Astrocyte (in vitro differentiated cells and primary cell): ENCODE data around the gene KMT5C. TPM values are rescaled to one million over a fixed set of nuclear protein-coding genes. Genes with fewer than 3 reads are reported as not detected.

Experiments
- DNase-seq: peaks from one replicate; pipeline ENCODE4 v3.0.0-alpha.2; 2010; ENCODE audit warnings: low read depth
- FAIRE-seq: peaks from 2 replicates; lab custom pipeline; 2011; peaks lifted over from hg19 to GRCh38; lab: Jason Lieb, UNC
- H2AFZ ChIP-seq: 2 replicates; pipeline ENCODE4 v1.6.0; 2012; ENCODE audit warnings: low read depth, low read length, inconsistent platforms
- H3K27ac ChIP-seq: 2 replicates; pipeline ENCODE4 v1.5.1; 2011; ENCODE audit warnings: low read depth, low read length, inconsistent platforms
- H3K27me3 ChIP-seq: 2 replicates; pipeline ENCODE4 v1.6.0; 2011; ENCODE audit warnings: low read length, inconsistent platforms; ENCODE audit not compliant: insufficient read depth
- H3K36me3 ChIP-seq: 2 replicates; pipeline ENCODE4 v1.5.1; 2011; ENCODE audit warnings: low read length, inconsistent platforms; ENCODE audit not compliant: insufficient read depth
- H3K4me1 ChIP-seq: 2 replicates; pipeline ENCODE4 v1.5.1; 2011; ENCODE audit warnings: low read length, inconsistent platforms; ENCODE audit not compliant: insufficient read depth
- H3K4me2 ChIP-seq: 2 replicates; pipeline ENCODE4 v1.6.0; 2012; ENCODE audit warnings: low read length, inconsistent platforms
- H3K4me3 ChIP-seq: 2 replicates; pipeline ENCODE4 v1.5.1; 2011; ENCODE audit warnings: low read depth, mild to moderate bottlenecking, low read length, inconsistent platforms; ENCODE audit not compliant: insufficient read depth
- H3K79me2 ChIP-seq: 2 replicates; pipeline ENCODE4 v1.6.0; 2012; ENCODE audit warnings: mild to moderate bottlenecking, low read length, inconsistent platforms; ENCODE audit not compliant: insufficient read depth
- H3K9ac ChIP-seq: 2 replicates; pipeline ENCODE4 v1.6.0; 2012; ENCODE audit warnings: mild to moderate bottlenecking, low read length, inconsistent platforms
- H3K9me3 ChIP-seq: 2 replicates; pipeline ENCODE4 v1.5.1; 2012; ENCODE audit warnings: low read depth, mild to moderate bottlenecking, low read length, inconsistent platforms; ENCODE audit not compliant: insufficient read depth
- H4K20me1 ChIP-seq: 2 replicates; pipeline ENCODE4 v1.6.0; 2012; ENCODE audit warnings: low read length, inconsistent platforms; ENCODE audit not compliant: insufficient read depth
- H3K27ac Mint-ChIP-seq: one replicate; pipeline ENCODE4 v1.8.0; 2021; ENCODE audit warnings: mild to moderate bottlenecking, mixed read lengths; ENCODE audit not compliant: unreplicated experiment
- H3K27me3 Mint-ChIP-seq: one replicate; pipeline ENCODE4 v1.8.0; 2021; ENCODE audit warnings: low read depth, mixed read lengths; ENCODE audit not compliant: unreplicated experiment
- H3K36me3 Mint-ChIP-seq: one replicate; pipeline ENCODE4 v1.8.0; 2021; ENCODE audit warnings: low read depth, mixed read lengths; ENCODE audit not compliant: unreplicated experiment
- H3K4me1 Mint-ChIP-seq: one replicate; pipeline ENCODE4 v1.8.0; 2021; ENCODE audit warnings: low read depth, mixed read lengths; ENCODE audit not compliant: unreplicated experiment
- H3K4me3 Mint-ChIP-seq: one replicate; pipeline ENCODE4 v1.8.0; 2021; ENCODE audit warnings: mild to moderate bottlenecking, moderate library complexity, mixed read lengths; ENCODE audit not compliant: unreplicated experiment
- H3K9me3 Mint-ChIP-seq: one replicate; pipeline ENCODE4 v1.8.0; 2021; ENCODE audit warnings: mild to moderate bottlenecking, mixed read lengths; ENCODE audit not compliant: unreplicated experiment
- CTCF ChIP-seq: IDR thresholded peaks from 2 replicates; pipeline ENCODE4 v1.5.1; 2011; ENCODE audit warnings: low read depth, mild to moderate bottlenecking, inconsistent platforms, low read length, moderate library complexity; ENCODE audit not compliant: insufficient read depth
- EZH2 ChIP-seq: IDR thresholded peaks from 2 replicates; pipeline ENCODE4 v1.6.1; 2012; ENCODE audit warnings: mild to moderate bottlenecking, low read length, inconsistent platforms; ENCODE audit not compliant: insufficient read depth
- total RNA-seq: library from RNA; stranded (reverse); gene quantifications from 2 replicates; pipeline ENCODE4 v1.2.1, GENCODE V29; 2021

Gene KMT5C
- total RNA-seq, 1 donor from 2014 or later = 14.6 TPM

GRCh38 chr19:55346725-55347441 lies 7.2 kb downstream of the KMT5C start:
- peaks cover 2% of the 10 kb centered on the region for H3K27me3 ChIP-seq
- peaks cover 3% of the 10 kb centered on the region for H3K9me3 Mint-ChIP-seq
- no peaks in the 10 kb centered on the region for H3K9me3 ChIP-seq
- H3K27ac Mint-ChIP-seq = no peak overlapping the region
- H3K4me3 Mint-ChIP-seq = no peak overlapping the region
- H3K27ac ChIP-seq = no peak overlapping the region
- peaks cover 3% of the 10 kb centered on the region for H3K4me1 ChIP-seq
- TF ChIP-seq EZH2 (no peak), CTCF (no peak)
- no peaks in the 10 kb centered on the region for H3K36me3 ChIP-seq
- H3K4me2 ChIP-seq = no peak overlapping the region
- H3K4me3 ChIP-seq = no peak overlapping the region
- peaks cover 14% of the 10 kb centered on the region for H3K27me3 Mint-ChIP-seq
- peaks cover 15% of the 10 kb centered on the region for H3K36me3 Mint-ChIP-seq
- FAIRE-seq (no peak), DNase-seq (no peak)
- H3K9ac ChIP-seq = no peak overlapping the region
- no peak overlapping the region for H2AFZ ChIP-seq
- H4K20me1 ChIP-seq = no peaks in the 10 kb centered on the region
- H3K79me2 ChIP-seq = no peaks in the 10 kb centered on the region
- peaks cover 13% of the 10 kb centered on the region for H3K4me1 Mint-ChIP-seq

GRCh38 chr19:55347442-55348009 lies 7.8 kb downstream of the KMT5C start:
- Histone ChIP-seq H2AFZ (no peak overlapping the region), H3K4me2 (no peak overlapping the region), H3K9me3 (no peaks in the 10 kb centered on the region), H4K20me1 (no peaks in the 10 kb centered on the region), H3K27ac (no peak overlapping the region), H3K36me3 (no peaks in the 10 kb centered on the region), H3K4me1 (peaks cover 3% of the 10 kb centered on the region), H3K79me2 (no peaks in the 10 kb centered on the region), H3K4me3 (no peak overlapping the region), H3K27me3 (peaks cover 2% of the 10 kb centered on the region), H3K9ac (no peak overlapping the region)
- Mint-ChIP-seq H3K4me1 (peaks cover 13% of the 10 kb centered on the region), H3K9me3 (peaks cover 3% of the 10 kb centered on the region), H3K27ac (no peak overlapping the region), H3K27me3 (peaks cover 21% of the 10 kb centered on the region), H3K36me3 (peaks cover 15% of the 10 kb centered on the region), H3K4me3 (no peak overlapping the region)
- no peak for FAIRE-seq
- TF ChIP-seq CTCF = no peak
- no peak for TF ChIP-seq EZH2
- DNase-seq = no peak
